Fibroblast of skin of left quadriceps (primary cell): ENCODE measurements around the gene CCDC85C.
"Not testable (repeated sequence)": the region's sequence is repeated elsewhere in the genome, so short reads cannot be mapped to it uniquely, and the experiment has no call there.

Experiments used
- DNase-seq, 2 experiments: peaks; one replicate each; pipeline ENCODE4 v3.0.0-alpha.2; 2013; ENCODE audit warnings: low read depth in 2 of 2

CCDC85C gene

DNA sequence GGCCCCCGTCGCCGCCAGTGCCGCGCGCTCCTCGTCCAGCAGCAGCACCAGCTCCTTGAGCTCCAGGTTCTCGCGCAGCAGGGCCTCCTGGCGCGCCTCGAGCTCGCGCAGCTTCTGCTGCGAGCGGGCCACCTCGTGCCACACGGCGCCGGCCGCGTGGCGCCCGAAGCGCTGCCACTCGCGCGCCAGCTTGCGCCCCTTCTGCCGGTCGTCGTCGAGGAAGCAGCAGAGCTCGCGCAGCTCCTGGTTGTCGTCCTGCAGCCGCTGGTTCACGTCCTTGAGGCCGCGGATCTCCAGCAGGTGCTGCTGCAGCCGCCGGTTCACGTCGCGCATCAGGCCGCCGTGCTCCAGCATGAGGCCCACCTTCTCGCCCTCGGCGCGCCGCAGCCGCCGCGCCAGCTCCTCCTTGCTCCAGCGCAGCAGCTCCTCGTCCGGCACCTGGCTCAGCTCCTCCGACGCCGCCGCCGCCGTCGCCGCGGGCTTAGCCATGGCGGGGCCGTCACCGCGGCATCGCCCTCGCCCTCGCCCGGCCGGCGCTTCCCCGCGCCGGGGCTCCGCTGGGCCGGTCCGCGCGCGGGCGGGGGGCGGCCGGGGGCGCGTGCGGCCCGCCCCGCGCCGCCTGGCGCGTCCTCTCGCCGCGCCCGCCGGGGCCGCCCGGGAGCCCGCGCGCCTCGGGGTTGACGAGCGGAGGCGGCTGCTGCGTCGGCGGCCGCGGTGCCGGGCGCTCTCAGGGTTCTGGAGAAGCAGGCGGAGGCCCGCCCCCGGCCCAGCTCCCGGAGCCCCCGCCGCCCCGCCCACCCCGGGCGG lies at the start of gene CCDC85C:
Gene CCDC85C, minus strand, starts transcription at position 737 of the 807 bp plus-strand sequence. Its CDS starts 248 bp downstream, at position 489.
- DNase-seq, result no peak

DNA sequence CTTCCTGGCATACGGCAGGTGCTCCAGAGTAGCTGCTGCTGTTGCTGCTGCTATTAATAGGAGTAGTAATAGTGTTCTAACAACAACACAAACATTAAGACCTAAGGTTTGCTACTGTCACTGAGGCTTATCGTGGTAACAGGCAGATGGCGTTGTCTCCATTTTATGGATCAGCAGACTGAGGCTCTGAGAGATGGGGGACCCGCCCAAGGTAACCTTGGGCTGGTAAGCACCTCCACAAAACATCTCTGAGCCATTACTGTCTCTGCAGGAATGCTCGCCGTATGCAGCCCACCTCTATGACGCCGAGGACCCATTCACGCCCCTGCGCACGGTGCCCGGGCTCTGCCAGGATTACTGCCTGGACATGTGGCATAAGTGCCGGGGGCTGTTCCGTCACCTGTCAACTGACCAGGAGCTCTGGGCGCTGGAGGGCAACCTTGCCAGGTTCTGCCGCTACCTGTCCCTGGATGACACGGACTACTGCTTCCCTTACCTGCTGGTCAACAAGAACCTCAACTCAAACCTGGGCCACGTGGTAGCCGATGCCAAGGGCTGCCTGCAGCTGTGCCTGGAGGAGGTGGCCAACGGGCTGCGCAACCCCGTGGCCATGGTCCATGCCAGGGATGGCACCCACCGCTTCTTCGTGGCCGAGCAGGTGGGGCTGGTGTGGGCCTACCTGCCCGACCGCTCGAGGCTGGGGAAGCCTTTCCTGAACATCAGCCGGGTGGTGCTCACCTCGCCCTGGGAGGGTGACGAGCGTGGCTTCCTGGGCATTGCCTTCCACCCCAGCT lies 48.1 kb upstream of the CCDC85C start:
- DNase-seq, result no peak

DNA sequence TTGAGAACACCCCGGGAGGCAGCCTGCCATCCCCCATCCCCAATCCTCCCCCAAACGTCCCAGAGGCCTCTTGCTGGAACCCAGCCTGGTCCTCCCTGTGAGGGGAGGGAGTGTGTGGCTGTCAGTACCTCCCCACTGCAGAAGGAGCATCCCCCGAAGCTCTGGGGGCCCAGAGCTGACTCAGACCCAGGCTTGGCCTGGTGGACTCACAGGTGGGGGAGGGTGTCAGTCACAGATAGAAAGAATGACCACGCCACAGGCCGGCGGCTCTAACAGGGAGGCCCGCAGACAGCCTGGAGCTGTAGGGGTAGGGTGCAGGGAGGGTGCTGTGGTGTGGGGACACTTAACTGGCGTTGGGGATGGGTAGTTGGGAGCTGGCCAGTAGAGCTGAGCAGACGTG lies 46.2 kb upstream of the CCDC85C start:
- DNase-seq, result no peak

DNA sequence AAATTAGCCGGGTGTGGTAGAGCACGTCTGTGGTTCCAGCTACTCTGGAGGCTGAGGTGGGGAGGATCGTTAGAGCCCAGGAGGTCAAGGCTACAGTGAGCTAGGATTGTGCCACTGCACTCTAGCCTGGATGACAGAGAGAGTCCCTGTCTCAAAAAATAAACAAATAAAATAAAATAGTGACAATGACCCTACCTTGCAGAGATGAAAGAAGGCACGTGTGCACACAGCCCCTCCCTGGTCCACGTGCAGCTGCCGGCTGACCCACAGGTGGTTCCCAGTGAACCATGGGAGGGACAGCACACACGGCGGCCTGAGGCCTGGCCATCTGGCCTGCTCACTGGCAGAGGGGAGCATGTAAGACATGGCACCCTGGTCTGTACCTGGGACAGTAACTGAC lies 45.6 kb upstream of the CCDC85C start:
- no peak for DNase-seq

DNA sequence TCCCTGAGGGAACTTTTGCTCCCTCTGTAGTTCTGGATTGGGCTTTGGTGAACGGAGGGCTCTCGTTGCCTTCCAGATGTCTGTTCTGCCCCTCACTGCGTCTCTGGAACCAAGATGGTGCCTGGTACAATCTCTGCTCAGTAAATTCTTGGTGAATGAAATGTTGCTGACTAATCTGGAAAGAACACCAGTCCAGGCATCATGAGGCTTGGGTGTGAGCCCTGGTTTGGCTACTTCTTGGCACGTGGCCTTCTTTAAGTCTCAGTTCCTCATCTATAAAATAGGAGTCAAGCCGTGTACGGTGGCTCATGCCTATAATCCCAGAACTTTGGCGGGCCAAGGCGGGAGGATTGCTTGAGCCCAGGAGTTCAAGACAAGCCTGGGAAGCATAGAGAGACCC lies 45.2 kb upstream of the CCDC85C start:
- DNase-seq, result peak in 1 of 2 experiments; percentile 11

DNA sequence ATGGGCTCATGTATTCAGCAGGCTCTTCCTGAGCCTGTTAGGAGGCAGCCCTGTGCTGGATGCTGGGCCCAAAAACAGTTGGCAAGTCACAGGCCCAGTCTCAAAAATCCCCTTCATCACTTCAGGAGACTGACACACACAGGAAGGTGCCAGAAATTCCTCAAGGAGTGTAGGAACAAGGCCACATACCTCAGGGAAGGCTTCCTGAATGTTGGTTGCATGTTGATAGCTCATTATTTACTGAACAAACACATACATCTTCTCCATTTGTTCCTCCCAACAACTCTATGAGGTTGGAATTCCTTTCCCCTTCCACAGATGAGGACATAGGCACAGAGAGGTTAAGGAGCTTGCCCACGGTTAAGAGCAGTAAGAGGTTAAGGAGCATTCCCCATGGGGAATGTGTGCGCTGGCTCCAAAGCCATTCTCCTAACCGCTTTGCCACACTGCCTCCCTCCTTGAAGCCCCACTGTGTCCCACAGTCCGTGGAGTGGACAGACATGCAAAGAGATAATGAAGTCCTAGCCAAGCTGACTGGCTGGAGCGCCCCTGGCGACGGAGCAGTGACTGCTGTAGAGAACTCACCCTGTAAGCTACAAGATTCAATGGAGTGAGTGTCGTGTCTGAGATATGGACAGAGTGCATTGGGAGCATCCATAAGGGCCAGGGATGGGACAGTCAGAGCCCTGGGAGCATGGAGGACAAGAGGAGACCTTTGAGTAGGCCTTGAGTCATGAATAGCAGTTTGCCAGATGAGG lies 44.2 kb upstream of the CCDC85C start:
- no peak for DNase-seq

DNA sequence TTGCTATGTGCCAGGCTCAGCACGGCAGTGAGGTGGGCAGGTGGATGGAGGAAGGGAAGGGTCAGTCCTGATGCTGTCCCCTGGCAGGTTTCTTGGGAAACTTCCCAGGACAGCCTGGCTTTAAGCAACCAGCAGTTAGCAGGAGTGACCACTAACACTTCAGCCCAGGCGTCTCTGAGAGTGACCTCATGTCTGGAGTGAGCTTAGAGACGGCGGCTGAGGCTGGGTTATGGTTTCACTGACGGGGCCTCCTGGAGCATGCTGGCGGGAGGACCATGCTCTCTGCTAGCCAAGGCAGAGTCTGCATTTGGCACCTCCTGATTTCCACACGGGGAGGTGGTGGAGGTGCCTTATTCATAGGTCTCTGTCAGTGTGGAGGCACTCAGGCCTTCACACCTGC lies 43.4 kb upstream of the CCDC85C start:
- DNase-seq, result no peak

DNA sequence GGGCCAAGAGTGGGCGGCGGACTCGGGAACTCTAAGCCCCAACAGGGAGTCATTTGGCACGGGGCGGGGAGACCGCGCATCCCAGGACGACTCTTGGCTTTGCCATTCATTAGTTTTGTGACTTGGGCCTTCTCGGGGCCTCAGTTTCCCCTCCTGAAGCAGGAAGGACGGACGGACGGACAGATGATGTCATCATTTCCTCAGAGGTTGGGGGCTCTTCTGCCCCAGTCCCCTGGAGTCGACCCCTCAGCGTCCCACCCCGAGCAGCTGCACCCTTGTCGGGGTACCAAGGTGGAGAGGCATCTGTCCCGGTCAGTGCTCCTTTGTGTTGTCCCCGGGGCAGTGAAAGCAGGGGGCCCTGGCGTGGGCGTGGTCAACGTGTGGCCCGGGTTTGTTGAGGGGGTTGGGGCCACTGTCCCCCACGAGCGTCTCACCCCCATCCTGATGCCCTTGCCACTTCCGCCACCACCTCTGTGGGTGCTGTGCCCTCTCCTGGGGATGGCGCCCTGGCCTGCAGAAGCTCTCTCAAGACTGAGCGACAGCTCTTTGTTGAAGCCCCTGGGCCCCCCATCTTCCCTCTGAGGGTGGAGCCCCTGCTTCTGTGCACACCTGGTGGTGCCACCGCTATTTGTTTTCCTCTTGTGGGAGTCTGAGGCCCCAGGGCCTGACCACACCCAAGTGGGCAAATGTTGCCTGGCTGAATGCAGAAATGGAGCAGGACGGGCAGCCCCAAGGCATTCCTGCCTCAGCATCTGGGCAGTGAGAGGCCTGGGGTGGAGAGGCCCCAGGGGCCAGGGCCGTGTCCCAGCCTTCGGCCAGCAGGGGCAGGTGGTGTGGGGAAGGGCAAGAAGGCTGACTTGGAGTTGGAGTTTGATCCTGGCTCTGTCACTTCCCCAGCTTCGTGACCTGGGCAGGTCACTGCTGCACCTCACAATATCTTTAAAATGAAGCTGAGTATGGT lies 41.8 kb upstream of the CCDC85C start:
- no peak for DNase-seq

DNA sequence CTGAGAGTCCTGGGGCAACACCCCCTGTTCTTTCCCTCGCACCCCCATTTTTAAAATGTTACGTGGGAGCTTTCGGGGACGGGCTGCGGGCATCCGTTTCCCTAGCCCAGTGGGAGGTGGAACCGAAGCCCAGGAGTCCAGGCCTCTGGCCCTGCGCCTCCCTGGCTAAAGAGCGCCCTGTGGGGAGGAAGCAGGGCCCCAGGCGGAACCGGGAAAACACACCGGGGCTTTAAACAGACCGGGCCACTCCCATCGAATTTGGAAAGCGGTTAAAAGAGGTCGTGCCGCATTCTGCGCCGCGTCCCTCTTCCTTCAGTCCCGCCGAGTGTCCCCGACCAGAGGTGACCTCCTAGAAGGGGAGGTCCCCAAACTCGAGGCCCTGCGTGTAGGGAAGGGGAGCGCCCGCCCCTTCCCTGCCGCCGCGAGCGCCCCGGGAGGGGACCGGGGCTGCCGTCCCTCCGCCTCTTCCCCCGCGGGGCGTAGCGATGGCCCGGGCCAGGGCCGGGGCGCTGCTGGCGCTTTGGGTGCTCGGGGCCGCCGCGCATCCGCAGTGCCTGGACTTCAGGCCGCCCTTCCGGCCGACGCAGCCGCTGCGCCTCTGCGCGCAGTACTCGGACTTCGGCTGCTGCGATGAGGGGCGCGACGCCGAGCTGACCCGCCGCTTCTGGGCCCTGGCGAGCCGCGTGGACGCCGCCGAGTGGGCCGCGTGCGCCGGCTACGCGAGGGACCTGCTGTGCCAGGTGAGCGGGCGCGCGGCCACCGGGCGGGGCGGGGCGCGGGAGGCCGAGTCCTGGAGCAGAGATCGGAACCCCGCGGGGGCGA lies 40.9 kb upstream of the CCDC85C start, which contains the start of gene HHIPL1:
Gene HHIPL1, plus strand, starts transcription at position 407 of the 822 bp plus-strand sequence. Its CDS starts 79 bp downstream, at position 486.
- DNase-seq, result no peak

DNA sequence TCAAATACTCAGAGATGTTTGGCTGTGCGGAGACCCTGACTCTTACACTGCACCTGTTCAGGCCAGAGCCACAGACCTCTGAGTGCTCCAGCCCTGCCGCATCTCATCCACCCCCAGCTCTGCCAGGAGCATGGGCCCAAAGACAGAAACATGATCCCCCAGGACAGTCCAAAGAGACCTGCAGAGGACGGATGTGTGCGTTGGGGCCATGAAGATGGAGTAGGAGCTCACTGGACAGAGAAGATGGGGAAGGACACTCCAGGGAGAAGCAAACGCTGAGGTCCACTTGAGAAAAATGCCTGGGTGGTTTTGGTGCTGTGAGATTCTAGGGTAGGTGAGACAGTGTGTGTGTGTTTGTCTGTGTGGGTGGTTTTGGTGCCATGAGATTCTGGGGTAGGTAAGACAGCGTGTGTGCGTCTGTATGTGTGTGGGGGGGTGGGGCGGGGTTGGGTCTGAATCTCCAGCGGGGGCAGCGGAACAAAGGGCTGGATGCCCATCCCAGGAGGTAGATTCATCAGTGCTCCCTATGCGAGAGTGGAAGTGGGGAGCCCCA lies 40.1 kb upstream of the CCDC85C start:
- no peak for DNase-seq

DNA sequence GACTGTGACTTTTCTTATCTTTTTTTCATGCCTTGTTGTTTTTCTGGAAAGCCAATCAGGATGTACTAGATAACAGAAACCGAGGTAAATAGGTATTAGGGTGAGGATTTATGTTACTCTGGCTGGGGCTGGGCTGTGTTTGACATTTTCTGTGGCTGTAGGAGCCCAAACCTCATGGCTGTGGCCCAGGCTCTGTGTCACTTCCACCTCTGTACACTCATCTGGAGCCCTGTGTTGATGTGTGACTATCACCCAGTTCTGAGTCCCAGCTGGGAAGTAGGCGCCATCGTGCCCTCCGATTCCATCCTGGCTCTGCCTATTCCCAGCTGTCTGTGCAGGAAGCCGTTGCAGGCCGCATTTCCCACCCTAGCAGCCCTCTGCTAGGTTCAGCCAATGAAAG lies 39.3 kb upstream of the CCDC85C start:
- DNase-seq, result no peak

DNA sequence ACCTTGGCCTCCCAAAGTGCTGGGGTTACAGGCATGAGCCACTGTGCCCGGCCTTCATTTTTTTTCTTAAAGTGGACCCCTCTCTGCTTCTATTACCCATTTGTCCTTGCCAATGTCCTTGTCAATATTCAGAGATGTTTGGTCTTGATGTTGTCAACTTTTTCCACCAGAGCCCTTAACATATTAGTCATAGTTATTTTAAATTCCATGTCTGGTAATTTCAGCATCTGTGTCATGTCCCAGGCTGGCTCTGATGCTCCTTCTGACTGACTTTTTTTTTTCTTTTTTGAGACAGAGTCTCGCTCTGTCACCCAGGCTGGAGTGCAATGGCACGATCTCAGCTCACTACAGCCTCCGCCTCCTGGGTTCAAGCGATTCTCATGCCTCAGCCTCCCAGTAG lies 38.8 kb upstream of the CCDC85C start:
- DNase-seq, result not testable (repeated sequence)

DNA sequence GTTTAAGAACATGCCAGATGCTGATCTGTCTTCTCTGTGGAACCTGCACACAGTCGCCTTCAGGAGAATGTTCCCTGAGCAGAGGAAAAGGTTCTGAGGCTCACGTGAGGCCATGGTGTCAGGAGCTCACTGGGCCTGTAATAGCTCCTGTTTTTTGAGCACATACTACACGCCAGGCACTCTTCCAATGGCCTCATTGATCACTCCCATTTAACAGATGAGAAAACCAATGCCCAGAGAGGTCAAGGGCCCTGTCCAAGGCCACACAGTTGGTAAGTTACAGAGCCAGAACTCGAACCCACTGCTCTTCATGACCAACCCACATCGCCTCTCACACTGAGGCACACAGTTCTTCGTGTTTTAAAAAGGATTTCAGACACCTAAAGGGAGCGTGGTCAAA lies 33.6 kb upstream of the CCDC85C start:
- DNase-seq, result no peak

DNA sequence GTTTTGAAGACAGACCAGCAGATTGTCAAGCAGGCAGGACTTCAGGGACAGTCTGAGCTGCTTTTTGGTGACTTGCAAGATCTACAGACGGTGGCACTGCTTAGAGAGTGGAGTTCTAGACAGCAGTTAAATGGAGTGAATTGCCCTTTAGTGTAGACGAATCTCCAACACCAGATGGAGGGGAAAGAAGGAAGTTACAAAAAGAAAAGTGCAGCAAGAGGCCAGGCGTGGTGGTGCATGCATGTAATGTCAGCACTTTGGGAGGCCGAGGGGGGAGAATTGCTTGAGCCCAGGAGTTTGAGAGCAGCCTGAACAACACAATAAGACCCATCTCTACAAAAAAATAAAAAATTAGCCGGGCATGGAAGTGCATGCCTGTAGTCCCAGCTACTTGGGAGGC lies 32.5 kb upstream of the CCDC85C start:
- no peak for DNase-seq

DNA sequence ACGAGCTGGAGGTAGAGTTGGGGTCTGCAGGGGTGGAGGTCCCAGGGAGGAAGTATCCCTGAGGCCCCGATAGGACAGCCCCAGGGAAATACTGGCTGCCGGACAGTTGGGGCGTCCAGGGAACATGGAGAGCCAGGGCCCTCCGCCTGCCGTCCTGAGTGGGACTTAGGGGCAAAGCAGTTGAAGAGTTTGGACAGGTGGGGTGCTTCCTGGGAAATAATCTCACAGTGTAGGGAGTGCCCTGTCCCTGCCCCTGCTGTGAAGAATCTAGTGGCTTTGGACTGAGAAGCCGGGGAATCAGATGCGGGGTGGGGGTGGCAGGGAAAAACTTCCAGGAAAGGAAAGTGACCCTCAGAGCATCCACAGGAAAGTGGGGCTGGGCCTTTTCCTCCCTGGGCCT lies 31.1 kb upstream of the CCDC85C start:
- DNase-seq, result no peak

DNA sequence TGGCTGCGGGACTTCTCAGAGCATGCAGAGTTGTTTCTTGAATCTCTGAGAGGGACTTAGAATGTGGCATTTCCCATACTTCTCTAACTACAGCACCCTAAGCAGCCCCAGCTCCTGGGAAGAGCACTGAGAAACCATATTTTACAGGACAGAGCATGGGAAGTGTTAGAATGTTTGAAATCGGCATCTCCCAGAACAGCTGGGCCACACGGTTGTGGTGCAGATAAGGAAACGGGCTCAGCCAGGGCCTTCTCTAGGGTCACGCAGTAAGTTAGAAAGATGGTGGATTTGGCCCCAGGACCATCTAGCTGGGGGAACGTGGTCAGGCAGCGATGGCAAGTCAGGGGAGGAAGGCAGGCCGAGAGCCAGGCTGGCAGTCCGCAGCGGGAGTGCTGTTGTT lies 30.4 kb upstream of the CCDC85C start:
- no peak for DNase-seq

DNA sequence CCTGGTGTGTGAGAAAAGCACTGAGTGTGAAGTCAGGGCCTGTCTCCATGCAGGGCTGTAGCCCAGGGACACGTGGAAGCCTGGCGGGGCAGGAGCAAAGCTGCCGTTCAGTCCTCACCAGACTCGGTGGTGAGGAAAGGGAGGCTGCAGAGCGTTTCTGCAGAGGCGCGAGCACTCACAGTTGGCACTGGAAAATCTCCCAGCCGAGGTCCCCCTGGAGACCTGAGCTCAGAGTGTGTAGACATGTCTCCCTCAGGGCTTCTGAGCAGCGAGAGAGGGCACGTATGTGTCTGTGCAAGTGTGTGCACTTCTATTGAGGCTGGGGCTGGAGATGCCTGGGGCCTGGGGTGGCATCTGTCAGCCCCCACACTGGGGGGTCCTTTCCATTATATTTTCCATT lies 29.9 kb upstream of the CCDC85C start:
- DNase-seq, result no peak

DNA sequence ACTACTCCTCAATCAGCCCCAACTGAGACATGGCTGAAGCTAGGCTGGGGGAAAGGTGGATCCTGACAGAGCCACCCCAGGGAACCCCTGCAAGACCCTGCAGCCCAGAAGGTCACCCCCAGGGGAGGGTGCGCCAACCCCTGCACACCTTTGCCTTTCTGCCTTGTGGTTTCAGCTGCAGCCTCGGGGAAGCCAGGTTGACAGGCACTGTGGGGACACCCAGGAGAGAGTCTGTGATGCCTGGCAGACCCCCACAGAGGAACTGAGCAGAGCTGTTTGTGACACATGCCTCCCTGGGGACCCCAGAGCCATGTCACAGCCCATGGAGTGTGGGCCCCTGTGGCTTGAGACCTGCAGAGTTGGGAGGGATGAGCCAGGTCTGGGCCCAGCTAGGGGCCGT lies 29.1 kb upstream of the CCDC85C start:
- DNase-seq, result no peak

DNA sequence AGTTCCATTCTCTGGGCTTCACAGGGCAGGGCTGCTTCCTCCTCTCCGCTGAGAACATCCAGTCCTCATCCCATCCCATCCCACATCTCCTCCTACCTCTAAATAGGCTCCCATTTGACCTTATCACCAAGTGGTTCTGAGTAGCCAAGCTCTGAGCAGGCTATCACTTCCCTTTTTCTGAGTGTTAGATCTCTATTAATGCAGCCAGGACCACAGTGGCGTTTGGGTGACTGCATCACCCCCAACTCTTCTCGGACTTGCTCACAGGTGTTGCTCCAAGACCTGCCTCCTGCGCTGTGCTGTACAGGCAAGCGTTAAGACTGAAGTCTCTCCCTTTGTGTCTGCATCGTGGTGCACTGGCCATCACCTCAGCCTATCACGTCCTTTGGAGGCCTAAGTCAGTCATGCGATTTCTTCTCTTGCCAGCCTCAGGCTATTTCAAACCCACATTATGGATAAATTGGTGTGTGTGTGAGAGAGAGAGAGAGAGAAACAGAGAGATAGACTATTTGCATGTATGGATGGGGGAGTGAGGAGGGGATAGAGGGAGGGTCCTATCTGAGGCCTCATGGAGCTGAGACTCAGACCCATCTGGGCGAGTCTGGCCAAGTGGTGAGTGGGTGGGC lies 28.5 kb upstream of the CCDC85C start:
- DNase-seq, result no peak
